LNCAP (cell line): ENCODE results near the gene RPS6KA5.

Experiments used
- CTCF ChIP-seq: fragments of 450-650 bp; IDR thresholded peaks from 2 replicates; pipeline ENCODE4 v1.5.1; 2017; ENCODE audit warnings: mild to moderate bottlenecking

Gene RPS6KA5

GRCh38 chr14:90886297-90886815, 174.1 kb downstream of the RPS6KA5 start:
- no peak for TF ChIP-seq CTCF

- no peak for TF ChIP-seq CTCF
Observed at GRCh38 chr14:90883782-90884181, 176.7 kb downstream of the RPS6KA5 start.

- no peak for TF ChIP-seq CTCF
Observed at GRCh38 chr14:90883197-90883596, 177.2 kb downstream of the RPS6KA5 start.

- TF ChIP-seq CTCF = no peak
Observed at GRCh38 chr14:90880282-90880681, 180.2 kb downstream of the RPS6KA5 start.

GRCh38 chr14:90874599-90874998, 185.8 kb downstream of the RPS6KA5 start:
- TF ChIP-seq CTCF = no peak

GRCh38 chr14:90871605-90872233, 188.7 kb downstream of the RPS6KA5 start:
- no peak for TF ChIP-seq CTCF

GRCh38 chr14:90870950-90871604, 189.4 kb downstream of the RPS6KA5 start:
- TF ChIP-seq CTCF = no peak
